GM23338 (cell line): Measurements from ENCODE around the gene LITAF. TPM values are rescaled to one million over a fixed set of nuclear protein-coding genes. Genes with fewer than 3 reads are reported as not detected.
A peak's percentile ranks its signal among the peaks of the same experiment; 100 is the strongest.
"Not testable (repeated sequence)": the region's sequence is repeated elsewhere in the genome, so short reads cannot be mapped to it uniquely, and the experiment has no call there.

ENCODE experiments used
- ATAC-seq: fragments of 200-7000 bp; cut with Tn5 transposase; 3 replicates; pipeline ENCODE4 v1.9.1; 2020
- DNase-seq: peaks from one replicate; pipeline ENCODE4 v3.0.0-alpha.2; 2015; ENCODE audit warnings: low spot score
- H2AFZ ChIP-seq: fragments of 200-600 bp; sonication (generic); 2 replicates; pipeline ENCODE4 v1.8.0; 2016; ENCODE audit warnings: antibody characterized with exemption, mild to moderate bottlenecking, moderate library complexity
- H3F3A ChIP-seq: fragments of 200-600 bp; sonication (generic); replicated peaks from 2 replicates; pipeline ENCODE4 v1.8.0; 2017; ENCODE audit warnings: antibody characterized with exemption, mixed run types, low read depth
- H3K27ac ChIP-seq: fragments of 200-600 bp; sonication (generic); 2 replicates; pipeline ENCODE4 v1.6.1; 2016; ENCODE audit warnings: low read depth
- H3K27me3 ChIP-seq: fragments of 200-600 bp; sonication (generic); 2 replicates; pipeline ENCODE4 v1.8.0; 2016; ENCODE audit warnings: mild to moderate bottlenecking, mixed run types, moderate library complexity; ENCODE audit not compliant: insufficient read depth
- H3K36me3 ChIP-seq: fragments of 200-600 bp; sonication (generic); 2 replicates; pipeline ENCODE4 v1.8.0; 2016; ENCODE audit warnings: mild to moderate bottlenecking; ENCODE audit not compliant: insufficient read depth
- H3K4me1 ChIP-seq: fragments of 200-600 bp; sonication (generic); 2 replicates; pipeline ENCODE4 v1.8.0; 2016; ENCODE audit warnings: mild to moderate bottlenecking, moderate library complexity; ENCODE audit not compliant: insufficient read depth
- H3K4me2 ChIP-seq: fragments of 200-600 bp; sonication (generic); 2 replicates; pipeline ENCODE4 v1.7.1; 2017; ENCODE audit warnings: mixed run types
- H3K4me3 ChIP-seq: fragments of 200-600 bp; sonication (generic); 2 replicates; pipeline ENCODE4 v1.6.1; 2016; ENCODE audit warnings: mixed run types
- H3K79me2 ChIP-seq: fragments of 200-600 bp; sonication (generic); replicated peaks from 2 replicates; pipeline ENCODE4 v1.8.0; 2017; ENCODE audit warnings: mild to moderate bottlenecking; ENCODE audit not compliant: insufficient read depth
- H3K9me2 ChIP-seq: fragments of 200-600 bp; sonication (generic); 2 replicates; pipeline ENCODE4 v1.8.0; 2017; ENCODE audit not compliant: insufficient read depth
- H4K20me1 ChIP-seq: fragments of 200-600 bp; sonication (generic); replicated peaks from 2 replicates; pipeline ENCODE4 v1.8.0; 2017; ENCODE audit warnings: mild to moderate bottlenecking; ENCODE audit not compliant: insufficient read depth
- H3K27ac Mint-ChIP-seq: 2 replicates; pipeline ENCODE4 v1.8.0; 2020; ENCODE audit warnings: inconsistent platforms, mild to moderate bottlenecking, moderate library complexity, mixed read lengths
- H3K27me3 Mint-ChIP-seq: 3 replicates; pipeline ENCODE4 v1.8.0; 2022; ENCODE audit warnings: low read depth, mild to moderate bottlenecking, moderate library complexity, mixed read lengths, inconsistent platforms; ENCODE audit not compliant: insufficient read depth, poor library complexity
- H3K36me3 Mint-ChIP-seq: 3 replicates; pipeline ENCODE4 v1.8.0; 2021; ENCODE audit warnings: low read depth, mild to moderate bottlenecking, inconsistent platforms, moderate library complexity, mixed read lengths
- H3K4me1 Mint-ChIP-seq: 3 replicates; pipeline ENCODE4 v1.8.0; 2020; ENCODE audit warnings: mild to moderate bottlenecking, inconsistent platforms, mixed read lengths
- H3K4me3 Mint-ChIP-seq: 3 replicates; pipeline ENCODE4 v1.8.0; 2021; ENCODE audit warnings: moderate library complexity, mild to moderate bottlenecking, inconsistent platforms, mixed read lengths
- H3K9me3 Mint-ChIP-seq: 3 replicates; pipeline ENCODE4 v1.8.0; 2020; ENCODE audit warnings: moderate library complexity, mild to moderate bottlenecking, inconsistent platforms, mixed read lengths
- ETS1 ChIP-seq: IDR thresholded peaks from 2 replicates; pipeline ENCODE4 v1.6.1; 2016; ENCODE audit warnings: antibody characterized with exemption
- EZH2 ChIP-seq: fragments of 200-600 bp; sonication (generic); IDR thresholded peaks from one replicate; pipeline ENCODE4 v1.8.0; 2017; ENCODE audit warnings: antibody characterized with exemption, mild to moderate bottlenecking, low read depth; ENCODE audit not compliant: unreplicated experiment
- JUNB ChIP-seq: IDR thresholded peaks from one replicate; pipeline ENCODE4 v1.6.1; 2016; ENCODE audit warnings: antibody characterized with exemption; ENCODE audit not compliant: unreplicated experiment
- ZNF114 ChIP-seq: fragments of 250-450 bp; sonication (Bioruptor Pico); IDR thresholded peaks from 2 replicates; pipeline ENCODE4 v1.5.0; 2020; ENCODE audit warnings: mild to moderate bottlenecking, moderate library complexity
- polyA plus RNA-seq: library from polyadenylated mRNA; unstranded; fragments of >200 nt; fragmentation: Nextera tagmentation; extraction: Ambion mirVana; gene quantifications from 2 replicates; pipeline ENCODE4 v1.2.1, GENCODE V29; 2016
- total RNA-seq: library from RNA; depleted of rRNA; stranded (reverse); fragments of >200 nt; shearing (Covaris generic); gene quantifications from 2 replicates; pipeline ENCODE4 v1.2.3, GENCODE V29; 2014
- TF ChIP-seq, protein P1 (sequence below): fragments of 250-450 bp; sonication (Bioruptor Pico); IDR thresholded peaks from 2 replicates; pipeline ENCODE4 v1.5.0; 2020; ENCODE audit warnings: mild to moderate bottlenecking, moderate library complexity

Gene LITAF
- total and polyA plus RNA-seq, 2 experiments from 2014 or later = 131 to 158 TPM

- not testable (repeated sequence) for H4K20me1 ChIP-seq, H3K9me3 Mint-ChIP-seq, H3K27me3 ChIP-seq, DNase-seq, ATAC-seq, H3K4me3 ChIP-seq, H3K27ac Mint-ChIP-seq, H3K4me3 Mint-ChIP-seq, H3K4me2 ChIP-seq, H3F3A ChIP-seq, H3K9me2 ChIP-seq, H2AFZ ChIP-seq
- peaks cover 74% of the 10 kb centered on the region for H3K79me2 ChIP-seq
- Mint-ChIP-seq H3K36me3 (peaks cover 32% of the 10 kb centered on the region), H3K4me1 (peaks cover 17% of the 10 kb centered on the region), H3K27me3 (peaks cover 13% of the 10 kb centered on the region)
- H3K4me1 ChIP-seq = peaks cover 23% of the 10 kb centered on the region
- H3K27ac ChIP-seq = 0 out of 2 replicates have a peak overlapping the region, but pooled peaks have one; percentile 66
- H3K36me3 ChIP-seq = peaks cover 13% of the 10 kb centered on the region
Observed at GRCh38 chr16:11558308-11558823, 28.4 kb downstream of the LITAF start.

DNA sequence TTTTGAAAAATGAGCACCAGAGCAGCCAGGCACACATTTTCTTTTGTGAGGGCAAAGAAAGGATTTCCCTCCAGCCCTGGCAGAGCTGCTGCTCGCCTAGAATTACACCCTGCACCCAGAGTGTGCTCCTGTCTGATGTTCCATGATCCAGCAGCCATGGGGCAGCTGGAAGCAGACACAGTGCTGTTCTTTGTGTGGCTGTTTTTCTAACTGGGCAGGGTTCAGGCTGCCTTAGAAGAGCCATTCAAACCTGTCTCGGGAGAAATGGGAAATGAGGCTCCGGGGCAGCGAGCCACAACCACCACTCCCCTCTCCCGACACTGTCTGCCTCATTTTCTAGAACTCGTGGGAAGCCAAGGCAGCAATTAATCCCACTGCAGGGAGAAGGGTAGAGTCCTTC, 28.9 kb downstream of the LITAF start:
- no peaks in the 10 kb centered on the region; the same call in 1 of the 2 replicates for H3F3A ChIP-seq
- no peak overlapping the region for H2AFZ ChIP-seq
- H3K27me3 Mint-ChIP-seq = peaks cover 11% of the 10 kb centered on the region
- no peak for TF ChIP-seq ZNF114
- TF ChIP-seq, protein P1, sequence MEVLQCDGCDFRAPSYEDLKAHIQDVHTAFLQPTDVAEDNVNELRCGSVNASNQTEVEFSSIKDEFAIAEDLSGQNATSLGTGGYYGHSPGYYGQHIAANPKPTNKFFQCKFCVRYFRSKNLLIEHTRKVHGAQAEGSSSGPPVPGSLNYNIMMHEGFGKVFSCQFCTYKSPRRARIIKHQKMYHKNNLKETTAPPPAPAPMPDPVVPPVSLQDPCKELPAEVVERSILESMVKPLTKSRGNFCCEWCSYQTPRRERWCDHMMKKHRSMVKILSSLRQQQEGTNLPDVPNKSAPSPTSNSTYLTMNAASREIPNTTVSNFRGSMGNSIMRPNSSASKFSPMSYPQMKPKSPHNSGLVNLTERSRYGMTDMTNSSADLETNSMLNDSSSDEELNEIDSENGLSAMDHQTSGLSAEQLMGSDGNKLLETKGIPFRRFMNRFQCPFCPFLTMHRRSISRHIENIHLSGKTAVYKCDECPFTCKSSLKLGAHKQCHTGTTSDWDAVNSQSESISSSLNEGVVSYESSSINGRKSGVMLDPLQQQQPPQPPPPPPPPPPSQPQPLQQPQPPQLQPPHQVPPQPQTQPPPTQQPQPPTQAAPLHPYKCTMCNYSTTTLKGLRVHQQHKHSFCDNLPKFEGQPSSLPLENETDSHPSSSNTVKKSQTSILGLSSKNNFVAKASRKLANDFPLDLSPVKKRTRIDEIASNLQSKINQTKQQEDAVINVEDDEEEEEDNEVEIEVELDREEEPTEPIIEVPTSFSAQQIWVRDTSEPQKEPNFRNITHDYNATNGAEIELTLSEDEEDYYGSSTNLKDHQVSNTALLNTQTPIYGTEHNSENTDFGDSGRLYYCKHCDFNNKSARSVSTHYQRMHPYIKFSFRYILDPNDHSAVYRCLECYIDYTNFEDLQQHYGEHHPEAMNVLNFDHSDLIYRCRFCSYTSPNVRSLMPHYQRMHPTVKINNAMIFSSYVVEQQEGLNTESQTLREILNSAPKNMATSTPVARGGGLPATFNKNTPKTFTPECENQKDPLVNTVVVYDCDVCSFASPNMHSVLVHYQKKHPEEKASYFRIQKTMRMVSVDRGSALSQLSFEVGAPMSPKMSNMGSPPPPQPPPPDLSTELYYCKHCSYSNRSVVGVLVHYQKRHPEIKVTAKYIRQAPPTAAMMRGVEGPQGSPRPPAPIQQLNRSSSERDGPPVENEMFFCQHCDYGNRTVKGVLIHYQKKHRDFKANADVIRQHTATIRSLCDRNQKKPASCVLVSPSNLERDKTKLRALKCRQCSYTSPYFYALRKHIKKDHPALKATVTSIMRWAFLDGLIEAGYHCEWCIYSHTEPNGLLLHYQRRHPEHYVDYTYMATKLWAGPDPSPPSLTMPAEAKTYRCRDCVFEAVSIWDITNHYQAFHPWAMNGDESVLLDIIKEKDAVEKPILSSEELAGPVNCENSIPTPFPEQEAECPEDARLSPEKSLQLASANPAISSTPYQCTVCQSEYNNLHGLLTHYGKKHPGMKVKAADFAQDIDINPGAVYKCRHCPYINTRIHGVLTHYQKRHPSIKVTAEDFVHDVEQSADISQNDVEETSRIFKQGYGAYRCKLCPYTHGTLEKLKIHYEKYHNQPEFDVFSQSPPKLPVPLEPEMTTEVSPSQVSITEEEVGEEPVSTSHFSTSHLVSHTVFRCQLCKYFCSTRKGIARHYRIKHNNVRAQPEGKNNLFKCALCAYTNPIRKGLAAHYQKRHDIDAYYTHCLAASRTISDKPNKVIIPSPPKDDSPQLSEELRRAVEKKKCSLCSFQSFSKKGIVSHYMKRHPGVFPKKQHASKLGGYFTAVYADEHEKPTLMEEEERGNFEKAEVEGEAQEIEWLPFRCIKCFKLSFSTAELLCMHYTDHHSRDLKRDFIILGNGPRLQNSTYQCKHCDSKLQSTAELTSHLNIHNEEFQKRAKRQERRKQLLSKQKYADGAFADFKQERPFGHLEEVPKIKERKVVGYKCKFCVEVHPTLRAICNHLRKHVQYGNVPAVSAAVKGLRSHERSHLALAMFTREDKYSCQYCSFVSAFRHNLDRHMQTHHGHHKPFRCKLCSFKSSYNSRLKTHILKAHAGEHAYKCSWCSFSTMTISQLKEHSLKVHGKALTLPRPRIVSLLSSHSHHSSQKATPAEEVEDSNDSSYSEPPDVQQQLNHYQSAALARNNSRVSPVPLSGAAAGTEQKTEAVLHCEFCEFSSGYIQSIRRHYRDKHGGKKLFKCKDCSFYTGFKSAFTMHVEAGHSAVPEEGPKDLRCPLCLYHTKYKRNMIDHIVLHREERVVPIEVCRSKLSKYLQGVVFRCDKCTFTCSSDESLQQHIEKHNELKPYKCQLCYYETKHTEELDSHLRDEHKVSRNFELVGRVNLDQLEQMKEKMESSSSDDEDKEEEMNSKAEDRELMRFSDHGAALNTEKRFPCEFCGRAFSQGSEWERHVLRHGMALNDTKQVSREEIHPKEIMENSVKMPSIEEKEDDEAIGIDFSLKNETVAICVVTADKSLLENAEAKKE (CRISPR knock-in tag) = no peak
- no peak for TF ChIP-seq EZH2
- TF ChIP-seq JUNB = no peak
- TF ChIP-seq ETS1 = no peak
- DNase-seq = no peak
- H3K9me3 Mint-ChIP-seq = peaks cover 8% of the 10 kb centered on the region; the same call in 1 of the 3 replicates
- H3K36me3 Mint-ChIP-seq = peaks cover 33% of the 10 kb centered on the region
- H4K20me1 ChIP-seq = 0 out of 2 replicates have a peak, but pooled peaks cover 6% of the 10 kb centered on the region
- ATAC-seq = no peak
- H3K27ac ChIP-seq = 0 out of 2 replicates have a peak overlapping the region, but pooled peaks have one; percentile 66
- no peak overlapping the region for H3K4me3 ChIP-seq
- H3K9me2 ChIP-seq = no peaks in the 10 kb centered on the region
- H3K4me1 ChIP-seq = peaks cover 20% of the 10 kb centered on the region
- H3K27me3 ChIP-seq = no peaks in the 10 kb centered on the region
- H3K27ac Mint-ChIP-seq = no peak overlapping the region
- peaks cover 15% of the 10 kb centered on the region for H3K4me1 Mint-ChIP-seq
- peaks cover 13% of the 10 kb centered on the region for H3K36me3 ChIP-seq
- no peak overlapping the region for H3K4me2 ChIP-seq
- H3K79me2 ChIP-seq = peaks cover 68% of the 10 kb centered on the region
- no peak overlapping the region for H3K4me3 Mint-ChIP-seq
